Activated naive CD4-positive, alpha-beta T cell treated with anti-CD3 and anti-CD28 coated beads, Interleukin-2, amount 50 U/mL, for 16 hours (primary cell): ENCODE data around the gene RD3L.
A peak's percentile ranks its signal among the peaks of the same experiment; 100 is the strongest.
"Not testable (repeated sequence)": the region's sequence is repeated elsewhere in the genome, so short reads cannot be mapped to it uniquely, and the experiment has no call there.

Source experiments
- DNase-seq: peaks from one replicate; pipeline ENCODE4 v3.0.0-alpha.2; 2020

RD3L gene

GRCh38 chr14:103927566-103927965, 14.8 kb downstream of the RD3L start:
- no peak for DNase-seq

- DNase-seq: no peak
Observed at GRCh38 chr14:103925316-103925715, 17.0 kb downstream of the RD3L start.

GRCh38 chr14:103923863-103924262, 18.5 kb downstream of the RD3L start:
- DNase-seq: no peak

GRCh38 chr14:103921855-103922200, 20.5 kb downstream of the RD3L start:
- not testable (repeated sequence) for DNase-seq

- DNase-seq: peak; percentile 97
Observed at GRCh38 chr14:103920981-103921854, 21.1 kb downstream of the RD3L start.

GRCh38 chr14:103916636-103917262, 25.6 kb downstream of the RD3L start:
- DNase-seq: no peak

- DNase-seq: no peak
Observed at GRCh38 chr14:103915616-103916015, 26.7 kb downstream of the RD3L start.

GRCh38 chr14:103910984-103911383, 31.3 kb downstream of the RD3L start:
- no peak for DNase-seq

- peak; percentile 76 for DNase-seq
Observed at GRCh38 chr14:103910262-103910935, 31.9 kb downstream of the RD3L start.

- no peak for DNase-seq
Observed at GRCh38 chr14:103909531-103910261, 32.6 kb downstream of the RD3L start.

GRCh38 chr14:103908580-103908979, 33.7 kb downstream of the RD3L start:
- peak; percentile 43 for DNase-seq

GRCh38 chr14:103905842-103906456, 36.4 kb downstream of the RD3L start:
- peak; percentile 36 for DNase-seq

- DNase-seq: no peak
Observed at GRCh38 chr14:103904493-103905107, 37.7 kb downstream of the RD3L start.

- DNase-seq: no peak
Observed at GRCh38 chr14:103899833-103900232, 42.5 kb downstream of the RD3L start.

- no peak for DNase-seq
Observed at GRCh38 chr14:103899316-103899715, 43.0 kb downstream of the RD3L start.

GRCh38 chr14:103898711-103899110, 43.6 kb downstream of the RD3L start:
- no peak for DNase-seq

GRCh38 chr14:103898204-103898603, 44.1 kb downstream of the RD3L start:
- DNase-seq: no peak

- DNase-seq: no peak
Observed at GRCh38 chr14:103897075-103897947, 45.0 kb downstream of the RD3L start.

GRCh38 chr14:103896578-103896977, 45.8 kb downstream of the RD3L start:
- DNase-seq: no peak

GRCh38 chr14:103894723-103895059, 47.6 kb downstream of the RD3L start:
- no peak for DNase-seq

- no peak for DNase-seq
Observed at GRCh38 chr14:103894034-103894722, 48.2 kb downstream of the RD3L start.
